GM12872 (cell line): ENCODE measurements around the gene CTIF.

ENCODE experiments used
- TF ChIP-seq, protein P1 (sequence below): IDR thresholded peaks from 3 replicates; pipeline ENCODE4 v1.5.1; 2011; ENCODE audit warnings: low read depth, mild to moderate bottlenecking, low read length, moderate library complexity; ENCODE audit not compliant: insufficient read depth

Gene CTIF

DNA sequence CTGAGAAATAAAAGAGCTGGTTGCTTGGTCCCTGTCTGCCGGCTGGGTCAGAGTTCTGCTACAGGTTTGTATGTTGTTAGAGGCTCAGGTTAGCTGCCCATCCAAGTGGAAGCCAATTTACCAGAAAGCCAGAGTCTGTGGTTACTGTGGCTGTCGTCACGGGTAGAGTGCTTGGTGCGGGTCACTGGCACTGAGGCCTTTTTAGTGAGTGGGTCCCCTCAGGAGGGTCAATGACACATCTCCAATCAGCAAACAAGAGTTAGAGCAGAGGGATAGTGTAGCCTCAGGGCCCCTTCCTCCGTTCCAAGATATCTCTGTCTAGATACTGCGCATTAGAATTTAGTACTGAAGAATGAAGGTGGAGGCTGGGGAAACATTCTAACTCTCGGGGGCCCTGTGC lies 41.2 kb downstream of the CTIF start:
- TF ChIP-seq, protein P1, sequence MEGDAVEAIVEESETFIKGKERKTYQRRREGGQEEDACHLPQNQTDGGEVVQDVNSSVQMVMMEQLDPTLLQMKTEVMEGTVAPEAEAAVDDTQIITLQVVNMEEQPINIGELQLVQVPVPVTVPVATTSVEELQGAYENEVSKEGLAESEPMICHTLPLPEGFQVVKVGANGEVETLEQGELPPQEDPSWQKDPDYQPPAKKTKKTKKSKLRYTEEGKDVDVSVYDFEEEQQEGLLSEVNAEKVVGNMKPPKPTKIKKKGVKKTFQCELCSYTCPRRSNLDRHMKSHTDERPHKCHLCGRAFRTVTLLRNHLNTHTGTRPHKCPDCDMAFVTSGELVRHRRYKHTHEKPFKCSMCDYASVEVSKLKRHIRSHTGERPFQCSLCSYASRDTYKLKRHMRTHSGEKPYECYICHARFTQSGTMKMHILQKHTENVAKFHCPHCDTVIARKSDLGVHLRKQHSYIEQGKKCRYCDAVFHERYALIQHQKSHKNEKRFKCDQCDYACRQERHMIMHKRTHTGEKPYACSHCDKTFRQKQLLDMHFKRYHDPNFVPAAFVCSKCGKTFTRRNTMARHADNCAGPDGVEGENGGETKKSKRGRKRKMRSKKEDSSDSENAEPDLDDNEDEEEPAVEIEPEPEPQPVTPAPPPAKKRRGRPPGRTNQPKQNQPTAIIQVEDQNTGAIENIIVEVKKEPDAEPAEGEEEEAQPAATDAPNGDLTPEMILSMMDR, result no peak

DNA sequence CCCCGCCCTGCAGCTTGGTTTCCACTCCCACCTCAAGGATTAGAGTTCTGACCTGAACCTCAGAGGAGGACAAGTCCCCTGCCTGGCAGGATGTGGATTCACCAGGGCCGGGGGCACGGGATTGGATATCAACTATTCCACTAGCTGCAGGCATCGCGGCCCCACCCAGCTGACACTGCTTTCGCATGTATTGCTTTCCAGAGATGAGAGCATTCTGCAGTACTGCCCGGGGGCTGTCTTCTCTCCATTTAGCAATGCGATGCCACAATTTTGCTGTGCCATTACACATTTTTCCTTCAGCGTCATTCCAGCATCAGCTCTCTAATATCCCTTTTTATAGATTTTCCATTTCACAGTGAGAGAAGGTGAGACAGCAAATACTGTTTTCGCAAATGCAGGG lies 42.0 kb downstream of the CTIF start:
- TF ChIP-seq, protein P1, result no peak

DNA sequence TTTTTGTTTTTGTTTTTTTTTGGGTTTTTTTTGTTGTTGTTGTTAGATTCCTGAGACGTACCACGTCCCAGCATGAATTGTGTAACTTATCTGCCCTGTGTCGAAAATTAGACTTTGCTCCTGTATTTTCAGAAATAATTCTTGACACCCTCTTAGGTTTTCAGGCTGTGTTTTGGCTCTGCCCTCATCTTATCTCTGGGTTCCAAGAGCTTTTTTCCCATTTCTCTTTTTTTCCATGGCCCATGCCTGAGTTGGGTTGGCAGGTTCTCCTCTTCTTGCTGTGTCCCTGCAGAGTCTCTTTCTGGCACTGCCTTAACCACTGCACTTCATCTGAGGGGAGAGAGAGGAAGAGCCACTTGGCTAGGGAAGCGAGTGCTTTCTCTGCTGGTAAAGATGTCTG lies 42.4 kb downstream of the CTIF start:
- TF ChIP-seq, protein P1, result no peak

DNA sequence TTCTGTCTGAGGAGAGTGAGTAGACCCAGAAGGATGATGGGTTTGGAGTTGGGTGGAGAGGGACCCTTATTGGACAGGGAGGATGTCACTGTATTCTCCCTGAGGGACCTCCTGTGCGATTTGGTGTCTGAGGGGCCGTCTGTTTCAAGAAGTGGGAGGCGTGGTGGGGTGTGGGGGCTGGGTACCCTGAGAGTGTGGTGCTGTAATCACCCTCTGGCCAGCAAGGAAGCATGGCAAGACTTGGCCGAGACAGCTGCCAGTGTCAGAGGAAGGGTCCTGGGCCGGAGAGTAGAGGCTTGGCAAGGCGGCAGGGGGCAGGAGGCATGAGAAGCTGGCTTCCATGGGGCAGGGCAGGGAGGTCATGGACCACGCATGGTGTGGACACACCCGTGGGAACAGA lies 43.1 kb downstream of the CTIF start:
- TF ChIP-seq, protein P1, result no peak

DNA sequence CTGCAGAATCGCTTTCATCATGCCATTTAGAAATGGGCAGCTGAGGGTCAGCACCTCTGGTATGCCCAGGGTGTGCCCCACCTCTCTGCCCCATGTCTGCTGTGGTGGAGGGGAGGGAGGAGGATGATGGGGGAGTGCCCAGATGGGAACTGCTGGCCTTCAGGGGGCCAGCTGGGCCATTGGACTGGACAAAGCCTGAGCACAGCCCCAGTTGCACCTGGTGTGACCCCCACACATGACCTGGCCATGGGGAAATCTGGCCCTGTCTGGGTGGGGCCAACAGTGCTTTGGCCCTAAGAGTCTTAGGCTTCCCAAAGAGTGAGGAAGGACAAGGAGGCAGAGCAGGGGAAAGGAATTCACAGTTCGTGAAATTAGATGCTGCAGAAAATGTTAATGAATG lies 44.1 kb downstream of the CTIF start:
- TF ChIP-seq, protein P1, result no peak

DNA sequence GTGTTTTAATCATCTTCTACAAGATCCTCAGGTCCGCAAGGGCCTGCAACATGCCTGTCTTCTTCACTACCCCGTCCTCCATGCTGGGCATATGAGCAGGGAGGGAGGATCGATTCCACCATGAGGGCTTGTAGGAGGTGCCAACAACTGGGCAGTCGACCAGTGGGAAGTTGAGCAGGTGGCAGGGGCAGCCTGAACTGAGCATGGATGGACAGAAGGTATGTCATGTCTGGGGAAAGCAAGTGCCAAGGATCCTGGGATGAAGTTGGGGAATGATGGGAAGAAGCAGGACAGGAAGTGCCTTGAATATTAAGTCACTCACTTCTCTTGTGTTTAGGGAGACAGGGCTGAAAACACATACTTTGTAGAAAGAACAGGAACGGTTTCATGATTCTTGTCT lies 44.7 kb downstream of the CTIF start:
- TF ChIP-seq, protein P1, result no peak

DNA sequence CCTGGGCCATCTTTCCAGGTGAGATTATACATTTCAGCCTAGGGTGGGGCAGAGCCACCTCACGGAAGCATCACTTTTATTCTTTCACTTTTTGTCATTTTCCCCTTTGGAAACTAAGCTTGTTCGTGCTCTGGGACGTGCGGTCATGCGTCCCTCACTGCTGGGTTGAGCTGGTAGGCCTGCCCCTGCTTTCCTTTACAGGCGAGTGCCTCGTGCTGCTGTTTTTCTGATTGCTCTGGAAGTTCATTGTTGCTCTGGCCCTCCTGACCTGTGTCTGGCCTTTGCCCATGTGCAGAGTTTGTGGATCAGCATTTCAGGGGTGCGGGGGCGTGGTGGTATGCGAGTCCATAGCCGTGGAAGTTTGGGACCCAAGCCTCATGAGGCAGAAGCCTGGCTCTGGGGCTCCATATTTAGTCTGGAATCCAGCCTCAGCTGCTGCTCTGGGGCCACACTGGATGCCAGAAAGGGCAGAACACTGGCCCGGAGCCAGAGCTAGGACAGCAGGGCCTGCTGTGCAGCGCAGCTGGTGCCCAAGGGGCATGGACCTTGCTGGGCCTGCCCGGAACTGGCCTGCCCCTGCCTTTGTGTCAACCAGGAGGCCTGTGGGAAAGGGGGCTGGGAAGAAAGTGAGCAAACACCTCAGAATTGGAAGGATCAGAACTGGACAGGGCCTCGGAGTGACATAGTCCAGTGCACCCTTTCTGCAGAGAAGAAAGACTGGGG lies 51.1 kb downstream of the CTIF start:
- TF ChIP-seq, protein P1, result no peak
